HG03139 (cell line): ENCODE results near the gene TOX2.

Source experiments
- ATAC-seq: cut with Tn5 transposase; IDR thresholded peaks from one replicate; pipeline ENCODE4 v1.9.1; 2021; ENCODE audit not compliant: unreplicated experiment

The TOX2 gene

DNA sequence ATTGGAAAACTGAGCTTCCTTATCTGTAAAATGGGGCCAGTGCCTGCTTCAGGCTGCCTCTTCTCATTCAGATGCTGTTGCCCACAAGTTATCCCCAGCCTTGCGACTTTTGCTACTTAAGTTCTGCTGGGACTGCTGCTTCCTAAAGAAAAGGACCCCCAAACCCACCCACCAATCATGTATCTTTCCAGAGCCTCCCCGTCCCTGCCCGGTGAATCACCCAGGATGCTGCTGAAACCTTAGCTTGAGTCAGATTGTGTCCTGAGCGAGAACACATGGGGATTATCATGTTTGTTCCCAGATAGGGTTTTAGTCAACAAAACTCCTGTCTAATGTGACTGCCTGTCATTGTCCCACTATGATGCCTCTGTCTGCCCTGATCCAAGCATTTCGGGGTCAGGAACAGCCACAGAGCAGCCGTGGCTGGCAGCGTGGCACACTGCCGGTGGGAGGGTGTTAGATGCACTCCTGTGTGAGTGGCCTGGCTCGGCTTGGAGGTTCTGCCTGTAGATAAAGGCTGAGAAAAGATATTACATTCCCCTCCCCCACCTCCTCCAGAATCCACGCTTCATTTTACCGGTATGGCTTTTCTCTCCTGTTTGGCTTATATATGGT is 79.9 kb downstream of the TOX2 start:
- no peak for ATAC-seq

DNA sequence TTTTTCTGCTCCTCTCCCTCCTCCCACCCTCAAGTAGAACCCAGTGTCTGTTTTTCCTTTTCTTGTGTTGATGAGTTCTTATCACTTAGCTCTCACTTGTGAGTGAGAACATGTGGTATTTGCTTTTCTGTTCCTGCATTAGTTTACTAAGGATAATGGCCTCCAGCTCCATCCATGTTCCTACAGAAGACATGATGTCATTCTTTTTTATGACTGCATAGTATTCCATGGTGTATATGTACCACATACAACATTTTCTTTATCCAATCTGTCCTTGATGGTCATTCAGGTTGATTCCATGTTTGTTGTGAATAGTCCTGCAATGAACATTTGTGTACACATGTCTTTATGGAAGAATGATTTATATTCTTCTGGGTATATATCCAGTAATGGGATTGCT is 81.0 kb downstream of the TOX2 start:
- ATAC-seq, result no peak

DNA sequence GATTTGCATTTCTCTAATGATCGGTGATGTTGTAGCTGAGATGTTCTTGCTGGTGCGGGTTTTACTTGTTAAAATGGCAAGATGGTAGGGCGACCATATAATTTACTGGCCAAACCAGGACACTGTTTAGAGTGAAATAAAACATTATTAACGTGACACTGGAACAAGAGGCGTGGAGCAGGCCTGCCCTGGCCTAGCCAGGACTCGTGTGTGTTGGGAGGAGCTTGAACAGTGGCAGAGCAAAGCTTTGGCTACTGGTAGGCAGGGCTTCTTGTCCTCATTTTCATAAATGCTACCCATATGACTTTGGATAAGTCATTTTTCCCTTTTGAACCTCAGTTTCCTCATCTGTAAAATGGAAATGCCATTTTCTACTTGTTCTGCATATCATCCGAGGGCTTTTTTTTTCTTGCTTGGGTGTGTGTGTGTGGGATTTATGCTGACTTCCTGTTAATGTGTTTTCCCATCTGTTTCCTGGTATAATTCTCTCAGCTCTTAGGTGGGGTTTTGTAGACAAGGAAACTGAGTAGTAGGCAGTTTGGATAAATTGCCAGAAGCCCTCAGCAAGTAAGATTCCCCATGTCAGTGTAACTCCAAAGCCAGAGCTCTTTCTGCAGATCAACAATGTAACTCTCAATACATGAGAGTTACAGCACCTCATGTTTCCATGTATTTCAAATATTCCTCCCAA is 81.7 kb downstream of the TOX2 start:
- no peak for ATAC-seq

DNA sequence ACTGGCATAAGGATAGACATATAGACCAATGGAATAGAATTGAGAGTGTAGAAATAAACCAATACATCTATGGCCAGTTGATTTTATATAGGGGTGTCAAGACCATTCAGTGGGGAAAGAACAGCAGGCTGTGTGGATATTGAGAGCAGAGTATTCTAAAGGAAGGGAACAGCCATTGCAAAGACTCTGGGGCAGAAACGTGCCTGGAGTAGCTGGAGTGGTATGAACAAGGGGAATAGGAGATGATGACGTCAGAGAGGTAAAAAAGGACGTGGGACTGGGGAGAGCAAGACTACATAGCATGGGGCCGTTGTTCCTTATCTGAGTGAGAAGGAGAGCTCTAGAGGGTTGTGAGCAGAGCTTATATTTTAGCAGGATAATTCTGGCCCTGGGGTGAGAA is 85.2 kb downstream of the TOX2 start:
- ATAC-seq, result no peak

DNA sequence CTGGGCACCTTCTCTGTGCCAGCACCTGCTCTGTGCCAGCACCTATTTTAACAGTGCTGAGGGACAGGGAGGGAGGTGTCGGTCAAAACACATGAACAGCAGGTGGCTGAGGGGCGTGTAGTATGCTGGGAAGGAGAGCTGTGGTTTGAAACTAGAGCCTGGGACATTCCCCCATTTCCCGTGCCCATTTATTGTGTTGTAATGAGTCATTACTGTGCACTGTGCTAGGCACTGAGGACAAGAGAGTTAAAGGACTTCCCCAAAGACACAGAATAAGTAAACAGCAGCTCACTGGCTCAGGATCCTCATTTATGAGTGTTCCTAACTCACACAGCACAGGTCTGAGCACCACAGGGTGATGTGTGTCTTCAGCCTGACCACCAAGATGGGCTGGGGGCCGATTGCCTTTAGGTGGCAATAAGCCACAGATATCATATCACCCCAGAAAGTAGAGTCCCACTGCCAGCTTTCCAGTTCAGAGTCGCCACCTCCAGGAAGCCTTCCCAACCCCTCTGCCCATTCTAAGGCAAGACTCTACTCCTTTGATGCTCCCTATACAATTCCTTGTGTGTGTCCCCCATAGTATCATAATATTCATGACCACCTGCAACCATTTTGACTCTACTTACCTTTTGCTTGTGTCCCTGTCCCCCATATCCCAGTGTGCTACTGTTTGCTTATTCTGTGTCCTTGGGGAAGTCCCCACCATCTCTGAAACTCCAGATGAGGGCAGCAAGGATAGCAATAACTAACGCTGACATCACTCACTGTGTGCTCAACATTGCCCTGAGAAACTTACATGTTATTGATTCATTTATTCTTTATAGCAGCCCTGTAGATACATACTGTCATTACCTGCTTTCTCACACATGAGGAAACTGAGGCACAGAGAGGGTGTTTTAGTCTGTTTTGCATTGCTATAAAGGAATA is 87.3 kb downstream of the TOX2 start:
- no peak for ATAC-seq

DNA sequence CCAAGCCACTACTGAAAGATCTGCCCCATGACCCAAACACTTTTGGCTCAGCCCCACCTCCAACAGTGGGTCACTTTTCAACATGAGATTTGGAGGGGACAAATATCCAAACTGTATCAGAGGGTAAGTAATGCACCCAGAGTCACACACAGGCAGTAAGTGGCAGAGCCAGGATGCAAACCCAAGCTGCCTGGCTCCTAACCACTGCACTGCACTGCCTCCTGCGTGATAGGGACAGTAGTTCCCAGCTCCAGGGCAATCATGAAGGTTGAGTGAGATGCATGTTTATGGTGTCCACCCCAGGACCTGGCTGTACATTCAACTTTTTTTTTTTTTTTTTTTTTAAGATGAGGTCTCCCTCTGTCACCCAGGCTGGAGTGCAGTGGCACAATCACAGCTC is 88.2 kb downstream of the TOX2 start:
- ATAC-seq, result no peak

DNA sequence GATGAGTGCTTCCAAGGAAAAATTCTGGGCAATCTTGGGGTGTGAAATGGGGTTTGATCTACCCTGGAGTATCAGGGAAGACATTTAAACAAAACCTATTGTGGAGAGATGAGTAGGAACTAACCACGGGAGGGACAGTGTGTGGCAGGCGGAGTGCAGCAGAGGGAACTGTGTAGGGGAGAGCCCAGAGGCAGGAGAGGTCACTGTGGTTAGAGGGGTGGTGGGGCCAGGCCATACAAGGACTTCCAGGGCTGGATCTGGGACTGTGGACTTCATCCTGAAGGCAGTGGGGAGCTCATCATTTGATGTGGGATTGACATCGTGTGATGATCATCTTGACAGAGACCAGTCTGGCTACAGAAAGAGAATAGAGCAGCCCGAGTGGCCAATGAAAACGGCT is 89.0 kb downstream of the TOX2 start:
- ATAC-seq, result no peak

DNA sequence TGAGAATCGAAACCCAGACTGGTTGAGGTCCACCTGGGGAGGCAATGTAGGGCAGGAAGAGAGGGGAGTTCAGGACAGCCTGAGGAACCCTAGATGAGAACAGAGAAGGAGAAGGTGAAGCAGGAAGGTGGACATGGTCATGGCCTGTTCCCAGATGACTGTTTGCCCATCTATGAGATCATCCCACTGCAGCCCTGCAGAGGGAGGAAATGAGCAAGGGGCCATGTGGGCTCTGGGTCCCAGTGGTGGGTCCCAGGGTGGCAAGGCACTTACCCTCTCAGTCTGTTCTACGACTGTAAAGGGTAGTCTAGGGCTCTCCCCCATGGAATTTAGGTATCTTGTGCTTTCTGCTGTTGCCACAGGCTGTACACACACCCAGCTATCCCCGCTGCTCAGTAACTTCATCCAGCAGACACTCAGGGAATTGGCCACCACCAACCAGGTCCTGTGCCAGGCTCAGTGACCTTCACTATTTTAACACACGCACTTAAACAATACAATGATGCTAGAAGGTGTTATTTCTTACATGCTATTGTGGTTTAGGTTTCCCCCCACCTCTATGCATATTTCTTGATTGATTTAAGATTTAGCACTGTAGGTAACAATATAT is 89.8 kb downstream of the TOX2 start:
- ATAC-seq, result no peak

DNA sequence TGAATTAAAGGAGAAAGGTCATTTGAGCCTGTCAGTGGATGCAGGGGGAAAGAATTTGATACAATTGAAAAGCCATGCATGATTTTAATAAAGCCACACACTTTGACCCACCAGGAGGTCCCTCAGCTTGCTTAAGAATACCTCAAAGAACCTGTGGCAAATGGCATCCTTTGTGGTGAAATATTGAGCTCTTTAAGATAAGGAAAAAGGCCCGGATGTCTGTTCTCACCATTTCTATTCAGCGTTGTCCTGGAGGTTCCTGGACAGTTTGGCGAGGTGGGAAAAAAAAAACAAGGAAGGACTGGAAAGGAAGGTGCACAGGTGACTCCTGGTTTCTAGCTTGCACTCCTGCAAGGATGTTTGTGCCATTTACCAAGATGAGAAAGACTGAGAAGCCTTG is 91.0 kb downstream of the TOX2 start:
- no peak for ATAC-seq

DNA sequence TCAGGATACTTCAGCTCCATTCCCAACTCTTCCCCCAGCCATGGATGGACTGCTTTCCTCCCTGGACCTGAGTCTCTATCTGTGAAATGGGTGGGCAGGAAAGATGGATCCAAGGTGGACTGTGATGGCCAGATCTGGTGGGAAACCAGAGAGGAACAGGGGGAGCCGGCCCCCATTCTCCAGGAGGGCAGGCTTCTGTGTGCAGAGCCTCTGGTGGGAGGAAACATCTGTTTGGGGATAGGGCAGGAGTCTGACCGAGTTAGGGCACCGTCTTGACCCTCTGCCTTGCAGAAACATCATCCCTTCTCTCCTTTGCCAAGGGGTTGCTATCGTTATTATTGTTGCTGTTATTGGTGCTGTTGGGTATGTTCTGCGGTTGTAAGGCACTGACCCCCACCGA is 91.5 kb downstream of the TOX2 start:
- no peak for ATAC-seq

DNA sequence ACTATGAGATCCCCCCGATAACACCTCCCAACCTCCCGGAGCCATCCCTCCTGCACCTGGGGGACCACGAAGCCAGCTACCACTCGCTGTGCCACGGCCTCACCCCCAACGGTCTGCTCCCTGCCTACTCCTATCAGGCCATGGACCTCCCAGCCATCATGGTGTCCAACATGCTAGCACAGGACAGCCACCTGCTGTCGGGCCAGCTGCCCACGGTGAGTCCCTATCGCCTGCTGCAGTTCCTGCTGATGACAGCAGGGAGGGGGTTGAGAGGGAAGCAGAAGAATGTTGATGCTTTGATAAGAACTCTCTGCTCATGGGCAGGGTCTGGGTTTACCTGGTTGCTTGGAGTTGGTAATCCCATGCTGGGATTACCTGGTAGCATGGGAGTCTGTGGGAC is 91.9 kb downstream of the TOX2 start:
- no peak for ATAC-seq

DNA sequence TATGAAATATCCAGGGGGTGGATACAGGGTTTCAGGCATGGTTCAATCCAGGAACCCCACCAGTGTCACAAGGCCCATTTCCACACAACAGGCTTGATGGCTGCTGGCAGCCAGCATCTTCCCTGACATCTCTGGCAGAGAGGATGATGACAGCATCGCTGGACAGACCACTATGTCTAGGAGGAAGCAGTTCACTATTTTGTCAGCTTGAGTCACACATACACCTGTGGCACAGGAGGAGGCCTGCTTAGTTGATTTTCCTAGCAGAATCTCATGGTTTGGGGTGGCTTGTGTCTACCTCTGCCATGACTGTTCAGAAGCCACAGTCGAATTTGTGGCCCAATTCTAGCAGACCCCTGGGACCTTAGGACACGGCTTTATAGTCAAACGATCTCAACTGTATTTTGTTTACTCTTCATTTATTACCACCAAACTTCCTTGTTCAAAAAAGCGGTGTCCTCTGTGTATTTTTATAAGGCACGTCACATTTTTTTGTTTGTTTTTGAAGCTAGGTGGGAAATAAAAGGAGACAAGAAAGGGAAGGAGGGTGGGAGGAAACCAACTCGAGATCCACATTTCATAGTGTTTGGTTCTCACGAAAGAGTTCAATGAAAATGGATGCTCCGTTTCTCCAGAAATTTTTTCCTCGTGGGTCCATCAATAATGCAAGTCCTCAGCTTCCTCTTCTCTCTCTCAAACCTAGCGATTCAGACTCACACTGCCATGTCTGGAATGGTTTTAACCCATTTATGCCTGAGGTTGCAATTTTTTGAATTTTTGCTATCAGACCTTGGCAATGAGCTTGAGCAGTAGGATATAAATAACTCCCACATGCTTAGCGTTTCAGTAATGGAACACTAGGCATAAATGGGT is 94.4 kb downstream of the TOX2 start:
- no peak for ATAC-seq

DNA sequence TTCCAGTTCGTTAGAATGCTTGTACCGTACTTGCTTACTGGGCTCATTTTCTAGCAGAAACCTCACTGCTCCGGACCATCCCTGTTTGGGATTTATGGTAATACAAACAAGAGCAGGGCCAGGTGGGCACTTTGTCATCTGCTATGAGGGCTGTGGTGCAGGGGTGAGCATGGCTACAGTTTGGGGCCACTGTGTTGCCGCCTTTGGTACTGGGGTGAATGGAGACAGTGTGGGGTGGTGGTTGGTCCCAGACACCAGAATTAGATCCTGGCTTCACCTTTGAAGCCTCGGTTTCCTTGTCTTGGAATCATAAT is 95.0 kb downstream of the TOX2 start:
- ATAC-seq, result no peak

DNA sequence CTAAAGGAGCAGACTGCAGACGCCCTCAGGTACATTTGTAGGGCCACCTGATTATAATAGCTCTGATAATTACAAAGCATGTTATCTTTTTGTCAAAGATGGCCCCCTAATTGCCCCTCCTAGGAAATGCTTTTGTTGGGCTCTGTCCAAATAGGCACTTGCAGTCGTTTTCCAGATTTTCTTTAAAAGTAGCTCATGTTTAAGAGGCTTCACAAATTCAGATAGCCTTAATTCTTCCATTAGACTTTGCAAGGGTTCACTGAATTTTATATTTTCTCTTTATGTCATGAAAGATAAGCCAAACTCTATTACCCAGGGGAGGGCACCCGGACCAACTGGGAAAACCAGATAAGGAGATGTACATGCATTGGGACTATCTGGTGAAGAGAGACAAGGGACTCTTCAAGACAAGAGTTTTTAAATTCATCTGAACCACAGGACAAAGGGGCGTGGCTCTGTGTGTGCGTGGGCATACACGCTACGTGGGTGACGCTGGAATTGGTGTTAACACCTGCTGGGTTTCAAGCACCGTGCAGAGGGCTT is 95.6 kb downstream of the TOX2 start:
- ATAC-seq, result no peak

DNA sequence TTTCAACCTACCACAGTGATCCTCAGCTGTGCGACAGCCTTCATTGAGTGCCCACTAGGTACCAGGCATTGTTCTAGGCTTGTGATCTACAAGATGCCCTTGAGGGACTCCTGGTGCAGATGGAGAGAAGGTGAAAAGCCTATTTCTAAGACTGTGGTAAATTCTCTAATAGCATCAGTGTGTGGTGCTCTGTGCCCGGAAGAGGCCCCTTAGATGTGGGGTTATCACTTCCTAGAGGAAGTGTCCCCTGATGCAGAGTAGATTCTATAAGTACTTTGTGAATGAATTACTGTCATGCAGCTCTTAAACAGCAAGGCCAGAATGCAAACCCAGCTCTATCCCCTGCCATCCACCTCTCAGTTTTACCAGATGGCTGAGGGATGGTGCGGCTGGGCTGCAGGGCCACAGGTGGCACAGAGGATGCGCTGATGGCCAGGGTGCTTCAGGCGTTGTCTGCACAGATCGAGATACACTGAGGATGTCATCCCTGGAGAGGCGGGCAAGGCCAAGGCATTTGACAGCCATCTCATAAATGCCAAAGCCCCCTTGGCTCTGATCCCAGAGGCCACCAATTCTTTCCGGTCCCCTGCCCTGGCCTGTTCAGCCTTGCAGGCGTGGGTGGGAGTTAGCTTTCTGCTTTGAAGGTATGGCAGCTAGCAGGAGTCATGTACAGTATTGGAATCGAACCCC is 96.7 kb downstream of the TOX2 start:
- ATAC-seq, result no peak

DNA sequence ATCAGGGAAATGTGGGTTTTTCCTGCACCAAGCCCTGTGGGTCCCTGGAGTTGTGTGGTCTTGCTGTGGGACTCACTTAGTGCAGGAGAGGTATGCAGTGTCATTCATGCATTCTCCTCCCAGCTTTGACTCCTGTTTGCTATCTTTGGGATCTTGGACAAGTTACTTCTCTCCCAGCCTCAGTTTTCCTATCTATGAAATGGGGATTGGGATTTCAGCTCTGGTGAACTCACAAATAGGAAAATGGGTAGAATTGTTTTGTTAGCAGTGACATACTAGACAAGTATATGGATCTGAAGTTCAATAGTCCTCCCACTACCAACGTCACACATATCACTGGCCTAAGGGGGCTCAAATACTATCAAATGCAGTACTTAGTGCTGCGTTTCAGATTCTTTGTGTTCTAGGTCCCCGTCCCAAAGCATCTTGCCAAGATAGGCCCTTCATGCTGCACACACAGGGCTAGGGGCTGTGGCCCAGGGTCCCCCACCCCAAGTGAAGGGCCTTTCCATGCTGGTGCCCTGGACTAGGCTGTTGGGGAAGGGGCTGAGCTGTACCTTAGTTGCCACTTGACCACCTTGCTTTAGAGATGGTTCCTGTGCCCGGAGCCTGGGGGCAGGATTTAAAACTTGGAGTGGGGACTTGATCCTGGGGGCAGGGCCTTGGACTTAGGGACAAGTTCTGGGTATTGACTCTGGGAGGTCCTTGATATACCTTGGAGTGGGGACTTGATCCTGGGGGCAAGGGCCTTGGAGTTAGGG is 98.0 kb downstream of the TOX2 start:
- no peak for ATAC-seq

DNA sequence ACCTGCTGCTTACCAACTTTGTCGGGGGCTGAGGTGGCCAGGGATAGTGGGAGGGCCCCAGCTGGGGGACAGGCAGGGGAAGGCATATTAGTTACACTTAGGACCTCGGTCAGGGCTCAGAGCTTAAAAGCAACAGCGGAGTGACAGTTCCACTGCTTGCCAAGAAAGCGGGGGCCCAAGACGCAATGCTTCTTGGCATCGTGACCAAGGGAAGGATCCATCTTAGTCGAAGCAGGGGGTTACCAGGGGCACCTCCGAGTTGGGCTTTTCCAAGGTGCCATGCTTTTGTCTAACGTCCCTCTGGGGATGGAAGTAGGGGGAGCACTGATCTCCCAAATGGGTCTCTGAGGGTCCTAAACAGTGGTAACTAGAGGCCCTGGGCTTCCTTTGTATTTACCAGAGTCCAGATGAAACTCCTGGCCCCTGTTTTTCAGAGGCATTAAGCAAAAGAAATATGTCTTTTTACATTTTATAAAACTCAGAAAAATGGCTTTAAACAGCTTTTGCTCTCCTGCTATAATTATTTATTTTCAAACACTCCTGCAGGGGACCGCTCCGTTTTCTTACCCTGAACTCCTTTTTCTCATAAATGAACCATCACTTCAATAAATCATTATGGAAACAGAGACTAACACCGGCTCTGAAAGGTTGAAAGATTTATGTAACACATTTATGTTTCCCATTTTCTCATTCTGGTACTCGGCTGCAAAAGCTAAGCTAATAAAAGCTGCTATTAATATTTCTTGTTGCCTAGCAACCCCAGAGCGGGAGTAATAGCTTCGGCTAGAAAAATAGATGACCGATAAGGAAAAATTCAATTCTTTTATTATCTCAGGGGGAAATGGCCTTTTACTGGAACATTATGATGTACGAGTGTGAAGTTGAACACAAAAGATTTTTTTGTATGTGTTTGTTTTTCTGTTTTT is 100.4 kb downstream of the TOX2 start:
- no peak for ATAC-seq

DNA sequence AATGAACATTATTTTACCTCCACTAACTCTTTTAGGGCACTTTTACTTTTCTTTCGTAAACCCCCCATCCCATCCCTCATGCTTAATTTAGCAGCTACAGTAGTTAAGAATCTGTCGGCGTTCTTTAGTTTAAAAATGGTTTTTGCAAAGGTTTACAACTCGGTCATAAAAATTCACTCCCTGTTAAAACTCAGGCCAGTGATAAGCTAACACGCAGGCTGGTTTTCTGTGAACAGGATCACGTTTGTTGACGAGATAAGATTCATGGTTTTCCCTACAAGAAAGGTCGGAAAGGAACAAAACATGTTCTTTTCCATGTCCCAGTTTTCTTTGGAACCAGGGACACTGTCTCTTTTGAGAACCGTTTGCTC is 101.1 kb downstream of the TOX2 start:
- ATAC-seq, result no peak
